22Rv1 (cell line): ENCODE results near the gene SPTLC2.

ENCODE experiments used
- H3K27ac ChIP-seq: fragments of 450-650 bp; 2 replicates; pipeline ENCODE4 v1.5.1; 2017
- CTCF ChIP-seq: fragments of 450-650 bp; IDR thresholded peaks from 2 replicates; pipeline ENCODE4 v1.5.1; 2017; ENCODE audit warnings: mild to moderate bottlenecking
- ZFX ChIP-seq: fragments of 450-650 bp; IDR thresholded peaks from 2 replicates; pipeline ENCODE4 v1.6.1; 2017; ENCODE audit warnings: antibody characterized with exemption, borderline replicate concordance

Gene SPTLC2

GRCh38 chr14:77583657-77584056, 32.8 kb downstream of the SPTLC2 start:
- TF ChIP-seq ZFX (no peak), CTCF (no peak)

GRCh38 chr14:77582511-77582910, 33.9 kb downstream of the SPTLC2 start:
- H3K27ac ChIP-seq, result no peak overlapping the region
- TF ChIP-seq CTCF (no peak), ZFX (no peak)

More at GRCh38 chr14:77583657-77584056, 32.8 kb downstream of the SPTLC2 start:
- no peak overlapping the region for H3K27ac ChIP-seq

GRCh38 chr14:77580964-77581505, 35.4 kb downstream of the SPTLC2 start:
- H3K27ac ChIP-seq, result no peak overlapping the region

GRCh38 chr14:77580477-77580876, 36.0 kb downstream of the SPTLC2 start:
- no peak overlapping the region for H3K27ac ChIP-seq
- no peak for TF ChIP-seq ZFX
- no peak for TF ChIP-seq CTCF

More at GRCh38 chr14:77580964-77581505, 35.4 kb downstream of the SPTLC2 start:
- TF ChIP-seq ZFX, result no peak
- TF ChIP-seq CTCF, result no peak

DNA sequence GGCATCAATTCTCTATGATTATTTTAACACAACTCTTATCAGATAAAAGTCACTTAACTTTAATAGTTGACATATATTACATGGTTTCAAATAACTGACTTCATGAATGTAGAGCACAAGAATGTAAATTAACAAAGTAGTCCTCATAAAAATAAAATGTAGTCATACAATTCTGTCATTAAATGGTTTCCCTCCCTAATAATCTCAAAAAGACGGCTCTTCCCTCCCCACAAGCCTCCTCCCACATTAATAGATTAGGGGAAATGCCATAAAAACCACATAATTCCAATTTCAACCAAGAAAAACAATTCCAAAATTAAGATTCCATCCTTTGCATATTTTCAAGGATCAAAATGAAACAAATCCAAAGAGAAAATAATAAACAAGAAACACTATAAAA, 36.7 kb downstream of the SPTLC2 start:
- H3K27ac ChIP-seq, result no peak overlapping the region

DNA sequence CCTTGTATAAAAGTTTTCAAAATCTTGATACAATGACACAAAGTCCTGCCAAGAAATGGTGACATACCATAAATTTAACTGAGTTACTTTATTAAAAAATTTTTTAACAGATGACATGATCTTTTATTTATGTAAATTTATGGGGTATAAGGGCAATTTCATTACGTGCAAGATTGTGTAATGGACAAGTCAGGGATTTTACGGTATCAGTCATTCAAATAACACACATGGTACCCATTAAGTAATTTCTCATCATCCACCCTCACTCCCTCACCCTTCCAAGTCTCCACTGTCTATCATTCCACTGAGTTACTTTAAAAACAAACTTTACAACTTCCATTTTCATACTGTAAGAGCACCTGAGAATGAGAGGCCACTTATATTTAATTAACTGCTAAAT, 37.4 kb downstream of the SPTLC2 start:
- TF ChIP-seq CTCF, result no peak
- TF ChIP-seq ZFX, result no peak
- no peak overlapping the region for H3K27ac ChIP-seq

More for the DNA sequence above, 36.7 kb downstream of the SPTLC2 start:
- no peak for TF ChIP-seq CTCF

DNA sequence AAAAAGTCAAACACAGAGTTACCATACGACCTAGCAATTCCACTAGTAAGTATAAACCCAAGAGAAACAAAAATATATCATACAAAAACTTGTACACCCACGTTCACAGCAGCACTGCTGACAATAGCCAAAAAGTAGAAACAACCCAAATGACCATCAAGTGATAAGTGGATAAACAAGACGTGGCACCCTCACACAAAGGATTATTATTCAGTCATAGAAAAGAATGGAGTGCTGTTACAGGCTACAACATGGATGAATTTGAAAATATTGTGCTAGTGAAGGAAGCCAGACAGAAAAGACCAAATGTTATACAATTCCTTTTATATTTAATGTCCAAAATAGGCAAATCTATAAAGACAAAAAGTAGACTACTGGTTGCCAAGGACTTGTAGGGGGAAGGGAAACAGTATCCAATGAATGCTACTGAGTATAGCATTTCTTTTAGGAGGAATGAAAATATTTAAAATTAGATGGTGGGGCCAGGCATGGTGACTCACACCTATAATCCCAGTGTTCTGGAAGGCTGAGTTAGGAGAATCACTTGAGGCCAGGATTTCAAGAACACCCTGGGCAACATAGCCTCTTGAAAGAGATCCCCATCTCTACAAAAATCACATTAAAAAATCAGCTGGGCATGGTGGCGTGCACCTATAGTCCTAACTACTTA, 41.9 kb downstream of the SPTLC2 start:
- no peak overlapping the region for H3K27ac ChIP-seq
- TF ChIP-seq CTCF (no peak), ZFX (no peak)
